Measurements from ENCODE around the gene SMDT1.
"Not testable (repeated sequence)": the region's sequence is repeated elsewhere in the genome, so short reads cannot be mapped to it uniquely, and the experiment has no call there.

Gene SMDT1

GRCh38 chr22:42115420-42115830 is 35.9 kb downstream of the SMDT1 start:
- DNase-seq: peak; percentile 73

DNA sequence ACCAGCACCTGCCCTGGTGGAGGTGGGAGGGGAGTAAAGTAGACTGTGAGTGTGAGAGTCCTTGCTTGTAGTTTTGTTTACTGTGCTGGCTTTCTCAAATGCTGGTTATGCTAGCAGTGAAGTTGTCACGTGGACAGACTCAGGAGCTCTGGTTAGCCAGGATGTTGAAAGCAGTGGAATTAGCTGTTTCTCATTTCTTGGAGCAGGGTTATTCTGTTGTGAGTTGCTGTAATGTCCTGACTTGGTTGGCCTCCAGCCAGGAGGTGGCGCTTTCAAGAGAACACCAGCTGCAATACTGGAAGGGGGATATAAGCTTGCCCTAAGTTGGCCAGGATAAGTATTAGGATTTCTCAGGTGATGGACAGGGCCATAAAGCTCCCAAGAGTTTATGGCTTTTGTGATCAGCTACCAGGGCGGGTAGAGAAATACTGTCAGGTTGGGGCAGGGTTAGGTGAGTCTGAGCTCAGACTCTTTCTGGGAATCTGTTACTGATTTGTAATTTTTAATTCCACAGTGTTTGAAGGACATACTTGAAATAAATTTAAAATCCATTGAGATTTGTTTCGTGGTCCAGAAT is 37.4 kb downstream of the SMDT1 start:
- peak; percentile 73 for DNase-seq

DNA sequence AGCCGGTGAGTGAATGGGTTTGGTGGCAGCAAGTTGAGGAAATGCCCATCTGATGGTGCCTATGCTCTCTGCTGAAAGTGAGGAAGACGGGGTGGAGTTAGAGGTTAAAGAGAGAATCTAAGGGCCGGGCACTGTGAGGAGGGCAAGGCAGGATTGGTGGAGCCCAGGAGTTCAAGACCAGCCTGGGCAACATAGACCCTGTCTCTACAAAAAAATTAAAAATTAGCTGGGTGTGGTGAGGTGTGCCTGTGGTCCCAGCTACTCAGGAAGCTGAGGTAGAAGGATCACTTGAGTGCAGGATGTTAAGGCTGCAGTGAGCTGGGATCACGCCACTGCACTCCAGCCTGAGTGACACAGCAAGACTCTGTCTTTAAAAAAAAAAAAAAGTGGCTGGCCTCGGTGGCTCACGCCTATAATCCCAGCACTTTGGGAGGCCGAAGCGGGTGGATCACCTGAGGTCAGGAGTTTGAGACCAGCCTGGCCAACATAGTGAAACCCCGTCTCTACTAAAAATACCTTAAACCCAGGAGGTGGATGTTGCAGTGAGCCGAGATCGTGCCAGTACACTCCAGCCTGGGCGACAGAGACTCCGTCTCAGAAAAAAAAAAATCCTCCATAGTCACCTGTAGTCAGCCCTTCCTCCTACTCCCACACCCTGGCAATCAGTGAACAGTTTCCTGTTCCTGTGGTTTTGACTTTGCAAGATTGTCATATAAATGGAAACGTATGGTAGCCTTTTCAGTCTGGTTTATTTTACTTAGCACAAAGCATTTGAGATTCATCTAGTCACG is 40.9 kb downstream of the SMDT1 start:
- not testable (repeated sequence) for DNase-seq

DNA sequence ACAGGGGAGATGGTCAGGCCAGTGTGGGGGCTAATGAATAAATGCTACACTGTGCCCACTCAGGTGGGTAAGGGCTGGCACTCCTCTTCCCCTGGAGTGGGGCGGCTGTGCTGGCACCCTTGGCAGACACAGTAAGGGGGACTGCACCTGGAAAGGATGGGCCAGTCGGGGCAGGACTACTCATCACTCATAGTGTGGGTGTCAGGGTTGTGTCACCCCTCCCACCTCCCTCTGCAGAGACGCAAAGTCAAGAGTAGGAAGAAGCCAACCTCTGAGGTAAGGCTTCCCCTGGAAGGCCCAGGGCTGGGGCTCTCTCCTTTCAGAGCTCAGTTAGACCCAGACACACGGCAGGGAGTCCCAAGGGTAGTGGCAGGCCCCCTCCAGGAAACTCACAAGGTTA is 44.0 kb downstream of the SMDT1 start:
- DNase-seq: not testable (repeated sequence)

DNA sequence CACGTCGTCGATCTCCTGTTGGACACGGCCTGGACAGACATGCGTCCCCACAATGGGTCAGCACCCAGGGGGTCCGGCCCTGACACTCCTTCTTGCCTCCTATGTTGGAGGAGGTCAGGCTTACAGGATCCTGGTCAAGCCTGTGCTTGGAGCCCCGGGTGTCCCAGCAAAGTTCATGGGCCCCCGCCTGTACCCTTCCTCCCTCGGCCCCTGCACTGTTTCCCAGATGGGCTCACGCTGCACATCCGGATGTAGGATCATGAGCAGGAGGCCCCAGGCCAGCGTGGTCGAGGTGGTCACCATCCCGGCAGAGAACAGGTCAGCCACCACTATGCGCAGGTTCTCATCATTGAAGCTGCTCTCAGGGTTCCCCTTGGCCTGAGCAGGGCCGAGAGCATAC is 48.1 kb downstream of the SMDT1 start:
- no peak for DNase-seq

GRCh38 chr22:42128007-42128406 is 48.5 kb downstream of the SMDT1 start:
- DNase-seq: not testable (repeated sequence)

- not testable (repeated sequence) for DNase-seq
Observed at GRCh38 chr22:42128776-42129694, 49.5 kb downstream of the SMDT1 start.

GRCh38 chr22:42130182-42130581 is 50.7 kb downstream of the SMDT1 start:
- not testable (repeated sequence) for DNase-seq

- not testable (repeated sequence) for DNase-seq
Observed at GRCh38 chr22:42130639-42131431, 51.3 kb downstream of the SMDT1 start, which contains the start of gene CYP2D6. Gene CYP2D6, minus strand, starts transcription at chr22:42130810. Its CDS starts 19 bp downstream, at chr22:42130791.

DNA sequence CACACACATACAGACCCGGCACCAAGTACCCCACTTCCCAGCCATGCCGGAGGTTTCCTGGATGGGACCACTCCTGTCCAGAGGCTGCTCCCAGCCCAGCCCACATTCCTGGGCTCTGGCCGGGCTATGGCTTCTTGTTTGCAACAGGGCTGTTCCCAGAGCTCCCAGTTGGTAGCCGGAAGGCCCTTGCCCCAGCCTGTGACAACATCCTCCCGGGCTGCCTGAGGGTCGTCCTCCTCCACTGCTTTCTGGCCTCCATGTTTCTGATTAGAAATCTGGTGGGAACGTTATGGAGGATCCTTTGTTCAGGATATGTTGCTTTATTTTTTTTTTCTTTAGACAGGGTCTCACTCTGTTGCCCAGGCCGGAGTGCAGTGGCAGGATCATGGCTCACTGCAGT is 52.1 kb downstream of the SMDT1 start:
- no peak for DNase-seq

- DNase-seq: no peak
Observed at GRCh38 chr22:42132457-42132856, 53.0 kb downstream of the SMDT1 start.

All from islet precursor cell (in vitro differentiated cells).